ENCODE data around the gene ULK3. TPM values are rescaled to one million over a fixed set of nuclear protein-coding genes. Genes with fewer than 3 reads are reported as not detected.

Gene ULK3
- 15.2 and 15.8 TPM in 2 replicates for total RNA-seq

DNA sequence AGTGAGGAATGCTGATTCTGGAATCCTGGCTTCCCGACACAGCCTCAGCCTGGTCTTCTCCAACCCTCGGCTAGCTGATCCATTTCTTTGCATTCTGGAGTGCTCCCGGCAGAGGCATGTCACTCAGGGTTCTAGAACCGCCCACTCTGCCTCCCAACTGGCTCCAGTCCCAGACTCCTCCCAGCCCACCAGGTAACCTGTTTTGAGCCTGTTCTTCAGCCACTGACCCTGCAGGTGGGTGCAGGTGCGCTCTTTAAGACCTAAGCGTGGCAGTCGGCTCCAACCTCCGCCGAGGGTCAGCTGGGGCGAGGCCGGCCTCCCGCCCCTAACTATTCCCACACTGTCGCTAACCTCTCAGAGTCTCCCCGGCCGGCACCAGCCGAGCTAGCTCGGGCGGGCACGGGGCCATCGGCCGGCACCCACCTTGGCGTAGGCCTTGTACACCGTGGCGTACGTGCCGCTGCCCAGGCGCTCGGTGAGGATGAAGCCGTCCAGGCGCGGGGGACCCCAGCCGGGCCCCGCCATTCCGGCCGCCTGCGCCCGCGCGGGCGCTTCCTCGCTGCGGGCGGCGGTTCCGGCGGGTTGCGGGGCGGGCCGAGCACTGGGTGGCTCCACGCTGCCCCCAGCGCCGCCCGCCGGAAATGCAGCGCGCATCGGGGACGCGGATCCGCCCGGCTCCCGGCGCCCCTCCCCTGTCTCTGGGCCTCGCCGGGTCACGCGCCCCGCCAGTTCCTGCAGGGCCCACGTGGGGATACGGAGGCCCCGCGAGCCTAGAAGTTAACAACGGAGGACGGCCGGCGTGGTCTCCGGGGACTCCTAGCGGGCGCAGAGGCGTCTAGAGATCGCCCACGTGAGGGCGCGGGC is at the start of gene ULK3:
Gene ULK3, minus strand, starts transcription at position 576 of the 864 bp plus-strand sequence. Its CDS starts 51 bp downstream, at position 525.

GRCh38 chr15:74889883-74890664 is 47.1 kb upstream of the ULK3 start, which contains the start of gene MPI:
TSS of gene MPI (plus strand) at chr15:74890042. CDS start at chr15:74890074, 32 bp downstream.

GRCh38 chr15:74873036-74873755 is 30.2 kb upstream of the ULK3 start, which contains the start of gene SCAMP2:
TSS of gene SCAMP2 (minus strand) at chr15:74873365. CDS start at chr15:74873255, 110 bp downstream.

DNA sequence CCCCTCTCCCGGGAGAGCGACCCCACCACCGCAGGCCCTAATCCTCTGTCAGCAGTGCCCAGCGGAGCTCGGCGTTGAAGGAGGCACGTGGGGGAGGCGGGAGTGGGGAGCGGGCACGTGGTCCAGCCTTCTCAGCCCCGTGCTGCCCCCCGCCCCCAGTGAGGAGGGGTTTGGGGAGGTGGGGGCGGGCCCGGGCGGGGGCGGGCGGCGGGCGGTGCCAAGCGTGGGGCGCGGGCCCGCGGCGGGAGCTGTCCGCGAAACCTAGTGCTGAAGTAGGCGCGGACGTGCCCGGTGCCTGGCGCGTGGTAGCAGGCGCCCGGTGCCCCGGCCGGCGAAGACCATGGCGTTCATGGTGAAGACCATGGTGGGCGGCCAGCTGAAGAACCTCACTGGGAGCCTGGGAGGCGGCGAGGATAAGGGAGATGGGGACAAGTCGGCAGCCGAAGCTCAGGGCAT is 16.6 kb downstream of the ULK3 start, which contains the start of gene CPLX3:
Gene CPLX3, plus strand, starts transcription at position 264 of the 456 bp plus-strand sequence. Its CDS starts 77 bp downstream, at position 341.

DNA sequence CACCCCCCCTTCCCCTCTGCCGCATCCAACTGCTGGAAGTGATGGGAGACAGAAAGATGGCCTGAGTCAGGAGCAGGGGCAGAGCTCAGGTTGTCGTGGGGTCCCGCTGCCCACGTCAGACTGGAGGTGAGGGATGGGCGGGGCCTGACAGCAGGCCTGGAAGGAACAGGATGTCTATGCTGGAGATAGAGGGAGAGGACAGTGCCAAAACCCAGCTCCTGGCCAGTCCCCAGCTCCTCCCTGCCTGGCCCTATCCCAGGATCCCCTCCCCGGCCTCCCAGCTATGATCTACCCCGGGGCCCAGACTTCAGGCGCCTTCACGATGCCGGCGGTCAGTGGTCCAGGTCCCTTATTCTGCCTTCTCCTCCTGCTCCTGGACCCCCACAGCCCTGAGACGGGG is 30.4 kb downstream of the ULK3 start, which contains the start of gene LMAN1L:
Gene LMAN1L, plus strand, starts transcription at position 303 of the 400 bp plus-strand sequence. Its CDS starts 20 bp downstream, at position 323.

Other genes starting within 250 kb of the ULK3 start
- 57.1 and 60.5 TPM in 2 replicates for gene CLK3, start 227.3 kb downstream of the ULK3 start, total RNA-seq
- 11.4 and 15.4 TPM in 2 replicates for gene EDC3, start 147.1 kb downstream of the ULK3 start, total RNA-seq
- gene CYP1A1, start 117.6 kb downstream of the ULK3 start, total RNA-seq: 0.12 TPM in 1 of 2 replicates, not detected in the other
- gene CYP1A2, start 94.3 kb downstream of the ULK3 start, total RNA-seq: not detected in 2 replicates
- gene CSK, start 61.1 kb downstream of the ULK3 start, total RNA-seq: 26.5 and 32.9 TPM in 2 replicates
- gene LMAN1L, start 30.3 kb downstream of the ULK3 start, total RNA-seq: 0.11 TPM in 1 of 2 replicates, not detected in the other
- not detected in 2 replicates for gene CPLX3, start 16.5 kb downstream of the ULK3 start, total RNA-seq
- 21.2 and 22.6 TPM in 2 replicates for gene SCAMP2, start 30.2 kb upstream of the ULK3 start, total RNA-seq
- 59.5 and 65.6 TPM in 2 replicates for gene MPI, start 46.9 kb upstream of the ULK3 start, total RNA-seq
- gene FAM219B, start 63.7 kb upstream of the ULK3 start, total RNA-seq: 48.5 and 56.0 TPM in 2 replicates
- 34.6 and 45.7 TPM in 2 replicates for gene COX5A, start 94.9 kb upstream of the ULK3 start, total RNA-seq
- gene RPP25, start 113.6 kb upstream of the ULK3 start, total RNA-seq: 2.1 and 2.9 TPM in 2 replicates
- gene SCAMP5, start 152.4 kb upstream of the ULK3 start, total RNA-seq: 0.44 and 2.0 TPM in 2 replicates
- 9.2 and 16.0 TPM in 2 replicates for gene PPCDC, start 180.4 kb upstream of the ULK3 start, total RNA-seq